ENCODE measurements around the gene CCDC102B.
"Not testable (repeated sequence)": the region's sequence is repeated elsewhere in the genome, so short reads cannot be mapped to it uniquely, and the experiment has no call there.

The CCDC102B gene

DNA sequence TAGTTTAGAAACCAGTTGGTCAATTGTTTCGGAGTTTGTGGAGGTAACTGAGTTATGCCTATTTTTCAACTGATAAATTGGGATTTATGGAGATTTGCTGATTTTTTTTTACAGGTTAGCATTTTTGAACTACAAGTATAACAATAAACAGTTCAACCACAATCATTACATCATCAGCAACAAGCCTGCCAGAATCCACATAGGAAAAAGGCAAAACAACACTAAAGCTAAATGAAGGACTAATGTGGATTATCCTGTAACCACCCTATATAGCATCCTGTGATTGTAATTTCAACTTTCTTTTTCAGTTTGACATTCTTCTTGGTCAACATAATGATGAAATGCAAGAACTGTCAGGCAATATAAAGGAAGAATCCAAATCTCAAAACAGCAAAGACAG, 76.5 kb downstream of the CCDC102B start:
- DNase-seq, result no peak
- in situ Hi-C loops (cut with MboI; ENCODE audit: low pct_unique_long_range_greater_than_20kb, low sequenced_read_pairs), result no loop called here

DNA sequence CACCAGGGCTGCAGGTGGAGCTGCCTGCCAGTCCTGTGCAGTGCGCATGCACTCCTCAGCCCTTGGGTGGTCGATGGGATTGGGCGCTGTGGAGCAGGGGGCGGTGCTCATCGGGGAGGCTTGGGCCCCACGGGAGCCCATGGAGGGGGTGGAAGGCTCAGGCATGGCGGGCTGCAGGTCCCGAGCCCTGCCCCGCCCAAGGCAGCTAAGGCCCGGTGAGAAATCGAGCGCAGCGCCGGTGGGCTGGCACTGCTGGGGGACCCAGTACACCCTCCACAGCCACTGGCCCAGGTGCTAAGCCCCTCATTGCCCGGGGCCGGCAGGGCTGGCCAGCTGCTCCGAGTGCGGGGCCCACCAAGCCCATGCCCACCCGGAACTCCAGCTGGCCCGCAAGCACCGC, 82.1 kb downstream of the CCDC102B start:
- DNase-seq; in situ Hi-C loops (cut with MboI; ENCODE audit: low pct_unique_long_range_greater_than_20kb, low sequenced_read_pairs): not testable (repeated sequence)

DNA sequence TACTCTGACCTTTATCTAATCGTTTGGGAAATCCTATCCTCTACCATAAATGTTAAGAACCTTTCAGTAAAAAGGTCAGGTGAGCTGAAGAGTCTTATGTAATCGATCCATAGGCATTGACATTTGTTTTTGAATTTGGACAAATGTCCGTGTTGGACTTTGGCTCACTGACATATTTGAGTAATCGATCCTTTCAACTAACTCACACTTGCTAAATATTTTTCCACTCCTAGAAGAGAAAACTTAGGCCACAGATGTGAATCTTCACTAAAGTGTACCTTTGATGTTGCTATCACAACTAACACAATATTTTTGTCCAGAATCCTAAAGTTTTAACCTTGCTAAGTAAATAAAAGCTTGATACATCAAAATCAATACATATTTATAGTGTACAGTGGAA, 89.5 kb downstream of the CCDC102B start:
- DNase-seq, result no peak
- in situ Hi-C loops (cut with MboI; ENCODE audit: low pct_unique_long_range_greater_than_20kb, low sequenced_read_pairs), result no loop called here

DNA sequence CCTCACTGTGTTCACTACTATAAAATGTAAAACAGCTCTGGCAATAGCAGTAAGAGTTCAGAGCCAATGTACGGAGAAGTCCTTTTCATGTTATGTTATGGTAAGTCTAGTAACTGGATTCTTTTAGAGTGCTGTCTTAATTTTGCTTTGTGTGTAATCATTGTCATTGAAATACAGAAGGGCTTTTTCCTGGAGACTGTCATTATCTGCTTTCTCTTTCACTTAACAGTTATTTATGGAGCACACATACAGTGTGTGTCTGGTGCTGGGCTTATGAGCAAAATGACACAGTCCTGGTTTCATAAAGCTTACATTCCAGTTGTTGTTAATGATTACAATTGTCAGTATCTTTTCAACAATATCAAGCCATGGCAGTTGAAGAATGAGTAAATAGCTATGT, 95.5 kb downstream of the CCDC102B start:
- no peak for DNase-seq
- in situ Hi-C loops (cut with MboI; ENCODE audit: low pct_unique_long_range_greater_than_20kb, low sequenced_read_pairs), result no loop called here

DNA sequence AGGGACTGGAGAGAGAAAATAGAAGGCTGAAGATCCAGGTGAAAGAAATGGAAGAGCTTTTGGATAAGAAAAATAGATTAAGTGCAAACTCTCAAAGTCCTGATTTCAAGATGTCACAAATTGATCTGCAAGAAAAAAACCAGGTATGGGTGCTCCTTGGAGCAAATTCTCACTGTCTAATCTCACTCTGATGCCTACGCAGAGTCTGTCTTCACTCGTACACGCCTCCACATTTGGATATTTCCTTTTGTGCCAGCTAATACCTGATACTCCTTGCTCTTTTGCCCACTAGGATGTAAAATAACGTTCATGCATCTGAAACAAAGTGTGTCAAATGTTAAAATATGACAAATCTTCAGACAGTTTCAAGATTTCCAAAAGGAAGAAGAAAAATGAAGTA, 99.4 kb downstream of the CCDC102B start:
- DNase-seq, result no peak
- in situ Hi-C loops (cut with MboI; ENCODE audit: low pct_unique_long_range_greater_than_20kb, low sequenced_read_pairs), result no loop called here

DNA sequence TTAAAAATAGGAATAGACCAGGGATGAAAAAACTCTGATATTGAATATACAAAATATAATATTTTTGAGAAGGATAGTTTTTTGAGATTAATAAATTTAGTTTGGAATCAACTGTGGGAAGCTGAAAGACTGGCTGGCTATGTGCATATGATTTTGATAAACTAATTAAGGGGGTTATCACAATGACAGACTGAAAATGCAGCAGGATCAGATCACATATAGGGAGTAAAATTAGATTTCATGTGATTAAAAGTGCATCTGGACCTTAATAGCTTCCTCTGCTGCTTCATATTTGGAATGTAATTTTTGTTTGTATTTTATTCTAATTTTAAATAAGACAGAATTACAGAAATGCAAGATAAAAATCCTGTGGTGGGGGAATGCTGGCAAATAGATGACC, 111.7 kb downstream of the CCDC102B start:
- no peak for DNase-seq
- in situ Hi-C loops (cut with MboI; ENCODE audit: low pct_unique_long_range_greater_than_20kb, low sequenced_read_pairs), result no loop called here

DNA sequence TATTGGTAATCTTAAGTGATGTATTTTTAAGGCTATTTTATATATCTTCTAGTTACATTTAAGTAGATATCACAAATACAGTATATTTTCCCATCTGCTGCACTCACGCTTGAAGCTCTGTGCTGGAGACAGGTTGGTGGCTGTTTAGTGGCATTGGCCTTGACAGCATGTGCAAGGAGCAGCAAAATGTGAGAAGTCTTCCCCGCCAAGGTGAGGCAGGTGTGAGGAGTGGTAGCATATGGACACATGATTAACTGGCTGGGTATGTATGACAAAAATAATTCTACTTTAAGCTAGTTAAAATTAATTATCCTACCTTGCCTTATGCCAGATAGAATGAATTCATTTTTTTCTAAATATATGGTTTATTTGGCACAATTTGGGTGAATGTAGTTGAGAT, 117.2 kb downstream of the CCDC102B start:
- DNase-seq, result no peak
- in situ Hi-C loops (cut with MboI; ENCODE audit: low pct_unique_long_range_greater_than_20kb, low sequenced_read_pairs), result no loop called here

DNA sequence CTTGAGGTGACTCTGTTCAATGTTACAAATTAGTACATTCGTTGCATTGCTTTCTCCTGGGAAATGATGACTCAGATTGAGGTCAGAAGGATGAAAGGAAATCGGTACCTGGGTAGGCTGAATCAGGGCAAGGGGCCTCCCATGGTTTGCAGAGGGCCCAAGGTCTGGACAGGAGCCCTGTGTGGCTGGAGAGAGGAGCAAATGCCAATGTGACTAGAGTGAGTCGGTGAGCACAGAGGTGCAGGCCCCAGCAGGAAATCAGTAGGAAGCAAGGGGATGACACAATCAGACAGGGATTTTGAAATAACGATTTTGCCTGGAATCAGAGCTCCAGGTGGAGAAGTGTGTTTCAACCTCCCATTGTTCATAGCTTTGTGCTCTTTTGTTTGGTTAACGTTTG, 118.9 kb downstream of the CCDC102B start:
- in situ Hi-C loops (cut with MboI; ENCODE audit: low pct_unique_long_range_greater_than_20kb, low sequenced_read_pairs), result no loop called here
- no peak for DNase-seq

DNA sequence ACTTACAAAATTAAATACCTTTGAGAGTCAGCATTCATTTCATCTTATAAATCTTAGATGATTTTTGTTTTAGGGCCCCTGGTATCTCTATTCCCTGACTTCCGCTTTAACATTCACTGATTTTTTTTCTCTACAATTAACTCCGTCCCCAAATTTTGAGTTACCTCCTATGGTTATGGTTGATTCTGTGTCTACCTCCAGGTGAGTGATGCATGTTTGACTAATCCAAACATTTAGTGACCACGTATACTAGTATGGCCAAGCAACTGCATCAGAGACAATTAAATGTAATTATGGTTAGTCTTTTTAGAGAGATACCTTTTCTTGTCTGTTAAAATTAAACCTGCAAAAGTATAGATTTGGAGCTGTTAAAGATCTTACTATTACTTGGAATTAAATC, 120.3 kb downstream of the CCDC102B start:
- in situ Hi-C loops (cut with MboI; ENCODE audit: low pct_unique_long_range_greater_than_20kb, low sequenced_read_pairs), result no loop called here
- DNase-seq, result no peak

DNA sequence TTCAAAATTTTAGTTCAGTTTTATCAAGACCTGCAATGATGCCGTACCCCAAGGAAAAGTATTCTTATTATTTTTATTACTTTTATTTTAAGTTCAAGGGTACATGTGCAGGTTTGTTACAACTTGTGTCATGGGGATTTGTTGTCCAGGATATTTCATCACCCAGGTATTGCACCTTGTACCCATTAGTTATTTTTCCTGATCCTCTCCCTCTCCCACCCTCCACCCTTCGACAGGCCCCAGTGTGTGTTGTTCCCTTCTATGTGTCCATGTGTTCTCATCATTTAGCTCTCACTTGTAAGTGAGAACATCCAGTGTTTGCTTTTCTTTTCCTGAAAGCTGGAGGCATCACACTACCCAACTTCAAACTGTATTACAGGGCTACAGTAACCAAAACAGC, 122.0 kb downstream of the CCDC102B start:
- in situ Hi-C loops (cut with MboI; ENCODE audit: low pct_unique_long_range_greater_than_20kb, low sequenced_read_pairs), result no loop called here
- DNase-seq, result no peak

DNA sequence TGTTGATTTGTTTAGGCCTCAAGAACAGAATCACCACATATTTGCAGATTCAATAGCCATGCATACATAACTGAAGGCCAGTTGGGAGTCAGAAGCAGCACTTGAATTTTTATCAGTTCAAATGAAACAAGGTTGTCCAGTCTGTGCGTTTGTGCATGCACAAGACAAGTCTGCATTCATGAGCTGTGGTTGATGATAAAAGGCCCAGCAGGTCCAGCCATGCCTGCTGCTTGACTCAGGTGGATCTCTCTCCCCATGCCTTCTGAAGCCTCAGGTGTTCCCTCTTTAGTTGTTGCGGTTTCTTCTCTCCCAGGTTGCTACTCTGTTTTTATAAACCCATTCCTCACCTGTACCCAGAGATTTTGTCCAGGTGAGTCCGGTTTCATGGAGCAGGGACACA, 124.5 kb downstream of the CCDC102B start:
- in situ Hi-C loops (cut with MboI; ENCODE audit: low pct_unique_long_range_greater_than_20kb, low sequenced_read_pairs), result no loop called here
- no peak for DNase-seq

DNA sequence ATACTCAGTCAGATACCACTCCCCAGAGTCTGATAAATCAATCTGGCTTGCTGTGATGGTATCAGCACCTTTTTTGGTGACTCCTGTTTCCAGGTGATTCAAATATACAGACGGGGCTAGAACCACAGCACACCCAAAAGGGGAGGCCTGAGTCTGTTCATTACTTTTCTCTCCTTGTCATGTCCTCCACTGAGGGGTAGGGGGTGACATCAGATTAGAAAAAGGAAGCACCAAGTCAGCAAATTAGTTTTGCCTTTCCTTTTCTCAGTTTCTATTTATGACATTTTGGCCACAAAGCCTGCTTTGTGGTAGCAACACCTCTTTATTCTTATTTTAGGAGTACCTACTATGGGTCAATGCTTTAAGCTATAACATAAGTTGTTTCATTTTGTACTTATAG, 127.4 kb downstream of the CCDC102B start:
- in situ Hi-C loops (cut with MboI; ENCODE audit: low pct_unique_long_range_greater_than_20kb, low sequenced_read_pairs), result no loop called here
- no peak for DNase-seq

DNA sequence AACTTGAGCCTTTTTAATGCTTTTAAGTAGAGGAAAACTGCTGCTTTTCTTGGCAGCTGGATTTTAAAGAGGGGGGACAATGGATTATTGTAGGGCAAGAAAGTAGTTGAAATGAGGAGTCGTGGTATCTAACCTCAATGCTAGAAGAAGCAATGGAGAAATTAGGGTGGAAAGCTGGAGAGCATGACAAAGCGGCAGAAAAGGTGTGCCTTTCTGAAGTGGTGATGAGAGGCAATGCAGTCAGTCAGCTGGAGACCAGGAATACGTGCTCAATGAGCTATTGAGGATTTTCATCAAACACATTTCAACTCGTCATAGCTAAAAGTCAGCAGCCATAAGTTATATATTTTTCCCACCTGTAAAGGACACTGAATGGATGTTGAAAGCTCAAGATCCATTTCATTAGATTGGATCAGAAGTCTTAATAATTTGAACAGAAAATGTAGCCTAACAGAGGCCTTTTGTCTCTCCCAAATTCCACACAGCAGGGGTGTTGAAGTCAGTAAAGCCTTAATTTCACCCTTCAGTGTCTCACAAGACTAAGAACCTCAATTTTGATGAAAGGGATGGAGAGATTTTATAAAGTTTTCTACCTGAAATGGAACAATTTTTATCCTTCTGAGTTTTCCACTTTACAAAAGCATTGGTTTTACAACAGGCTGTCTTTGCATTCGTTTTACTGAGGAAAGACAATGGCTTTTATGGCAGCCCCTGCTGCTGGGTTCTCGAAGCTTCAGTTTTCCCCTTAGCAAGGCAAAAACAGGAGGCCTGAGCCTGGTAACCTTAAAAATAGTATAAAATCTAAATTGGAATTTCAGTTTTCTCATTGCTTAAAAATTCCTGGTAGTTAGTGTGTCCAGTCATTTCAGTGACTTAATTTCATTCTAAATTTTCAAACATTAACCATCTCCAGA, 131.1 kb downstream of the CCDC102B start:
- DNase-seq, result no peak
- in situ Hi-C loops (cut with MboI; ENCODE audit: low pct_unique_long_range_greater_than_20kb, low sequenced_read_pairs), result no loop called here

DNA sequence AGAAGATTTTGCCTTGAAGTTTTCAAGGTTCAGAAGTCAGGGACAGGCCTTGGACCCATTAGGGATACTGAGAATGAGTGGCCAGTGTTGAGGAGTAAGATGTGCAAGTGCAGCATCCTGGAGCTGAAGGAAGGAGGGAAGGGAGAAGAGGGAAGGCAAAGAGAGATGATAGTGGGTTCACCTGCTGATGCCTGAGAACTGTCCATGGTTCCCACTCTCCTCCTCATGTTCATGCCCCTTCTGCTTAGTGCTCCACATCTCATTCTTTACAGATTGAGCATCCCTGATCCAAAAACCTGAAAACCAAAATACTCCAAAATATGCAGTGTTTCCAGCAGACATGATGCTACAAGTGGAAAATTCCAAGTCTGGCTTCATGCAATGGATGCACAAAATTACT, 137.8 kb downstream of the CCDC102B start:
- no peak for DNase-seq
- in situ Hi-C loops (cut with MboI; ENCODE audit: low pct_unique_long_range_greater_than_20kb, low sequenced_read_pairs), result no loop called here

DNA sequence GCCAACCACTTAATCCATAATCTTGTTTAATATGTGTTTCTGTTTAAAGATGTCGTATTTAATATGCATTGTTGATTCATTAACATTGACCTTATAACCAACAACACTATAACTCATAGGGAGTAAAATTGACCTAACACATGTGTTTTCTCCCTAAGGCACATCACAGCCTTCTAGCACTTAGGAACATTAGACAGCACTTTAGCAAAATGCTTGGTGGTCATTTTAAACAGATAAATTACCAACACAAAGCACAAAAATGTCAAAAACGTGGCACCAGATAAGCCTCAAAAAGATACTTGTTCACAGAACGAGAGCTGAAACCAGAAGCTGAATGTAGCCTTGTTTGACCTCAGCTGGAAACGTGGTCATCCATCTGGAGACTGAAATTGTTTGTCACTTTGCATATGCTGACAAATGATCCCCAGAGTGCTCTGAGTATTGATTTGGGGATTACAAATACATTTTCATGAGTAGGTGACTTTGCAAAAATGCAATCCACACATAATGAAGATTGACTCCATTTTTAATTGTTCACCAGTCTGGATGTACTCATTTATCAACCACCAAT, 139.2 kb downstream of the CCDC102B start:
- no peak for DNase-seq
- in situ Hi-C loops (cut with MboI; ENCODE audit: low pct_unique_long_range_greater_than_20kb, low sequenced_read_pairs), result no loop called here

DNA sequence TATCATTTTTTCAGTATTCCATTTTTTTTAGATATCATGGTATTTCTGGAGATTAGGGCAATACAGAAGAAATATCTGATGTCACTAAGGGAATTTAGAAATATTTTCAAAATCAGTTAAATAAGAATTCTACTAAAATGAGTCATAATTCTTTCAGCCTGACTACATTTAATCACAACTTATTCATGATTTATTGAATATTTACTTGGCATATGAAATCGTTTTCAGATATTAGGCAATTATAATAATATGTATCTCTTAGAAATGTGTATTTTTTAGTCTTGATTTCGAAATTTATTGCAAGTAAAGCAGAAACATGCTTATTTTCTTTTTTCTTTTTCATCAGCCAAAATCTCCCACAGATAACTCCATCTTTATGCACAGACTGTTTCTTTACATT, 142.2 kb downstream of the CCDC102B start:
- in situ Hi-C loops (cut with MboI; ENCODE audit: low pct_unique_long_range_greater_than_20kb, low sequenced_read_pairs), result no loop called here

DNA sequence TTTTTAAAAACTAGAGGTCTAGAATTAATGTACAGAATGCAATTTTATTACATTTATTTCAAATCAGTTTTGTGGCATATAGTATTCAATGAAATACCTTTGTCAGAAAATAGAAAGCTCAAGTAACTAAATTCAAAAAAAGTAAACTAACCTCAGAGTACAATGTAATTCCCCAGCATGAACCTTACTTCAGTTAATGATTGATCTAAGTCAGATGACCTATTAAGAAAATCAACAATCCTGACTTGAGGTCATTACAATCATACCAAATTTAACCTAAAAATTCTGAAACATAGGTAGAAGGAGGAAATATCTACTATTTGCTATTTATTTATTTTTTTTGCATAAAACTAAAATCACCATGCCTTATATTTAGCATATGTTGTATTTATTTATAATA, 142.9 kb downstream of the CCDC102B start:
- in situ Hi-C loops (cut with MboI; ENCODE audit: low pct_unique_long_range_greater_than_20kb, low sequenced_read_pairs), result no loop called here
- DNase-seq, result no peak

More for the DNA sequence above, 142.2 kb downstream of the CCDC102B start:
- DNase-seq, result no peak

DNA sequence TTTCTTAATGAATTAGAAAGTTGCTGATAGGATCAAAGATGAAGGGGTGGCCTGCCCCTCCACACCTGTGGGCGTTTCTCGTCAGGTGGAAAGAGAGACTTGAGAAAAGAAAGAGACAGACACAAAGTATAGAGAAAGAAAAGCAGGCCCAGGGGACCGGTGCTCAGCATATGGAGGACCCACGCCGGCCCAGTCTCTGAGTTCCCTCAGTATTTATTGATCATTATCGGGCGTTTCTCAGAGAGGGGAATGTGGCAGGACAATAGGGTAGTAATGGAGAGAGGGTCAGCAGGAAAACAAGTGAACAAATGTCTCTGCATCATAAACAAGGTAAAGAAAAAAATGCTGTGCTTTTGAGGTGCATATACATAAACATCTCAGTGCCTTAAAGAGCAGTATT, 144.3 kb downstream of the CCDC102B start:
- in situ Hi-C loops (cut with MboI; ENCODE audit: low pct_unique_long_range_greater_than_20kb, low sequenced_read_pairs), result no loop called here
- DNase-seq, result no peak

DNA sequence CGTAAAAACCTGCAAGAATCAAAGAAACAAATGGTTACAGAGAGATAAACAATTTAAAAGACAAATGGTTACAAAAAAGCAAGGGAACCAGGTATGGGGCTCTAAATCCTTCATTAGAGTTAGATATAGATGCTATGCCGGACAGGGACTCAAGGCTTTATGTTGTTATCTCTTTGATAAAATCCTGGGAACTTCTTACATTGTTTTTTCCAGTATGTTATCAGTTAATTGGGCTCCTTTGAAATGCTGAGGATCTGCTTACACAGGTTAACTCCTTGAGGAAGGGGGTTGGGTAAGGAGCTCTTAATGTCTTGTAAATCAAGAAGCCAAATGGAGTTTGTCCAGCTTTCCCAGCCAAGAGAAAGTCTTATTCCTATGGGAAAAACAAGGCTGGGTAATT, 146.0 kb downstream of the CCDC102B start:
- in situ Hi-C loops (cut with MboI; ENCODE audit: low pct_unique_long_range_greater_than_20kb, low sequenced_read_pairs); DNase-seq: not testable (repeated sequence)

DNA sequence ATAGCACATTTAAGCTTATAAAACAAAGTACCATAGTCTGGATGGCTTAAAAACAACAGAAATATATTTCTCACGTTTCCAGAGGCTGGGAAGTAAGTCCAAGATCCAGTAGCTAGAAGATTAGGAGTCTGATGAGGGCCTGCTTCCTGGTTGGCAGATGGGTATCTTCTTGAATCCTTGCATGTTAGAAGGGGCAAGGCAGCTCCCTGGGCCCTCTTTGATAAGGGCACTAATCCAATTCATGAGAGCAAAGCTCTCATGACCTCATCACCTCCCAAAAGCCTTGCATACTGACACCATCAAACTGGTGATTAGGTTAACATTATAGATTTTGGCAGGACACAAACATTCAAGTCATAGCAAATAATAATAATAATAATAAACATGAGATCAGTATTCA, 146.4 kb downstream of the CCDC102B start:
- in situ Hi-C loops (cut with MboI; ENCODE audit: low pct_unique_long_range_greater_than_20kb, low sequenced_read_pairs), result no loop called here

DNA sequence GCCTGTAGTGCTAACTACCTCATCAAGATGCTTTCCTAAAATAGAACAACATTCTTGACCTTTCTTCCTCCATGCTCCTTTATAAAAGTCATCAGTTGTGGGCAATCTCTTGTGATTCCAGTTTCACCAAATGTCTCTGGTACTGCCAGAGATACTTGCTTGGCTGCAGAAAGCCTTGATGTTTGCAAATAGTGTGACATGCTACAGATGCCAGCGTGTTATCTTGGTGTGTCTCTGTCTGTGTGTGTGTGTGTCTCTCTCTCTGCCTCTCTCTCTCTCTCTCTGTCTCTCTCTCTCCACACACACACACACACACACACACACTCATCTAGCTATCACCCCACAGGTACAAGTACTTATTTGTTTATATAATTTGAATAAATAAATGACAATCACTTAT, 146.9 kb downstream of the CCDC102B start:
- in situ Hi-C loops (cut with MboI; ENCODE audit: low pct_unique_long_range_greater_than_20kb, low sequenced_read_pairs), result no loop called here

More for the DNA sequence above, 146.4 kb downstream of the CCDC102B start:
- no peak for DNase-seq

More for the DNA sequence above, 146.9 kb downstream of the CCDC102B start:
- no peak for DNase-seq
